Mucosa of stomach (tissue), 1 donor: ENCODE measurements around the gene IL1RAPL1.

Experiments
- H3K27me3 ChIP-seq: one replicate; pipeline ENCODE4 v1.7.0; 2013; ENCODE audit warnings: mild to moderate bottlenecking, low read length; ENCODE audit not compliant: control insufficient read depth, insufficient read depth
- H3K36me3 ChIP-seq: one replicate; pipeline ENCODE4 v1.7.0; 2013; ENCODE audit warnings: low read length; ENCODE audit not compliant: control insufficient read depth, insufficient read depth
- H3K4me1 ChIP-seq: one replicate; pipeline ENCODE4 v1.7.0; 2013; ENCODE audit warnings: mild to moderate bottlenecking, low read length; ENCODE audit not compliant: control insufficient read depth, insufficient read depth
- H3K4me3 ChIP-seq: one replicate; pipeline ENCODE4 v1.7.0; 2013; ENCODE audit warnings: low read length
- H3K9ac ChIP-seq: one replicate; pipeline ENCODE4 v1.7.0; 2013; ENCODE audit warnings: mild to moderate bottlenecking, low read length, moderate library complexity
- H3K9me3 ChIP-seq: one replicate; pipeline ENCODE4 v1.7.0; 2013; ENCODE audit warnings: mild to moderate bottlenecking, low read length, moderate library complexity; ENCODE audit not compliant: control insufficient read depth
- donor health status: Pancreatic carcinoma.

Gene IL1RAPL1

DNA sequence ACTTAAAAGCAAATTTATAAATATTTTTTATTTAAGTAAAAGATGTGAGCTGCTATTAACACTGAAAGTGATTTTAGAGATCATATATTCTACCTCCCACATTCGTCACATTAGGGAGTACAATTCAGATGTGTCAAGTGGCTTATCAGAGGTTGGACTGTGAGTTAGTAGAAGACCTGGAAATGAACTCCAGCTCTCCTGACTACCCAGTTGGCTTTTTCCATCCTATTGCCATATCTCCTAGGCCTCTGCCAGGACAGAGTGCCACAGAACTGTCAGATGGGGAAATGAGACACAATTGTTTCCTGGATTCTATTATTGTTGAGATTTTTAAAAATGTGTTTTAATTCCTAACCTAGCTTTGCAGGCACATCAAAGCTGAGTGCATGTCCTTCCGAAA is 994.0 kb downstream of the IL1RAPL1 start:
- Histone ChIP-seq H3K9ac (no peak overlapping the region), H3K4me3 (no peak overlapping the region), H3K9me3 (no peaks in the 10 kb centered on the region), H3K27me3 (no peaks in the 10 kb centered on the region), H3K36me3 (no peaks in the 10 kb centered on the region), H3K4me1 (no peaks in the 10 kb centered on the region)

DNA sequence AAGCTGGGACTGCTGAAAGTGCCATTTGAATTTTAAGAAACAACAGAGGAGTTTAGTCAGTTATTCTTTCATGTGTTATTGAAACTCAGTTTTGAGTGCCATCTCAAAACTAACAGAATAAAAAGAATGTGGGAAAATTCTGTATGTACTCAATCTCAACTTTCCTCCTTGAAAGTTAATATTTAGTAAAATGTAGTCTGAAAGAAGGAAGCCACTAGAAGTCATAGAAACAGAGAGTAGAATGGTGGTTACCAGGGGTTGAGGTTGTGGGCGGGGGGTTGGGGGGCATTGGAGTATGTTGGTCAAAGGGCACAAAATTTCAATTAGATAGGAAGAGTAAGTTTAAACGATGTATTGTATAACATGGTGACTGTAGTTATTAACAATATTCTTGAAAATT is 999.9 kb downstream of the IL1RAPL1 start:
- H3K9me3 ChIP-seq = no peaks in the 10 kb centered on the region
- no peaks in the 10 kb centered on the region for H3K36me3 ChIP-seq
- no peaks in the 10 kb centered on the region for H3K4me1 ChIP-seq
- H3K27me3 ChIP-seq = no peaks in the 10 kb centered on the region
- H3K4me3 ChIP-seq = no peak overlapping the region
- no peak overlapping the region for H3K9ac ChIP-seq

DNA sequence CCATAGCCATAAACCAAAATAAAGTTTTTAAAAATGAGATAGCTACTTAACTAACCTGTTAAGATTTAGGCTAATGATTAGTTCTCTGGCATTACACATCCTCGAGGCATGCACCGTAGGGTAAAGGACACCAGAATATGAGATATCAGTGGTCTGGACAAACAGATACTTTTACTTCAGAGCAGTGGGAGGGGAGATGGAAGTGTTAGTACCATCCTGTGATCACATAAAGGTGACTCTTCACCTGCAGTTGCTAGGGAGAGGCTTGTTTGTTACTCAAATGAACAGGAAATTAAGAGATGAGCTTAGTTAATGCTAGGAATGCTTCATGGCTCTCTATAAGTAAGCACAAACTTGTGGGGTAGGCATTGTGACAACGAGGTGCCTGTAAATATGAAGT is 1003.7 kb downstream of the IL1RAPL1 start:
- H3K9me3 ChIP-seq = no peaks in the 10 kb centered on the region
- H3K4me1 ChIP-seq = no peaks in the 10 kb centered on the region
- no peak overlapping the region for H3K9ac ChIP-seq
- no peak overlapping the region for H3K4me3 ChIP-seq
- no peaks in the 10 kb centered on the region for H3K36me3 ChIP-seq
- no peaks in the 10 kb centered on the region for H3K27me3 ChIP-seq

DNA sequence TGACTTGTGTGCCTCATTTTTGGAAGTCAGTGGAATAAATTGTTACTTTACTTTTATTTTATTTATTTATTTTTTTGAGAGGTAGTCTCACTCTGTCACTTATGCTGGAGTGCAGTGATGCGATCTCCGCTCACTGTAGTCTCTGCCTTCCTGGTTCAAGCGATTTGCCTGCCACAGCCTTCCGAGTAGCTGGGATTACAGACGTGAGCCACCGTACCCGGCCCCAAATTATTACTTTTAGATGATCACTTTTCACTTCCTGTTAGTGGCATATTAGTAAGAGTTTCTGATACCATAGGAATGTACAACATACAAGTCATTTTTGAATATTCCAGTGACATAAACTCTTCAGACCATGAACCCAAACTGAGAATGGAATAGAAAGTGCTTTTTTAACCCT is 1017.1 kb downstream of the IL1RAPL1 start:
- Histone ChIP-seq H3K36me3 (no peaks in the 10 kb centered on the region), H3K9me3 (no peaks in the 10 kb centered on the region), H3K4me3 (no peak overlapping the region), H3K4me1 (no peaks in the 10 kb centered on the region), H3K9ac (no peak overlapping the region), H3K27me3 (no peaks in the 10 kb centered on the region)

DNA sequence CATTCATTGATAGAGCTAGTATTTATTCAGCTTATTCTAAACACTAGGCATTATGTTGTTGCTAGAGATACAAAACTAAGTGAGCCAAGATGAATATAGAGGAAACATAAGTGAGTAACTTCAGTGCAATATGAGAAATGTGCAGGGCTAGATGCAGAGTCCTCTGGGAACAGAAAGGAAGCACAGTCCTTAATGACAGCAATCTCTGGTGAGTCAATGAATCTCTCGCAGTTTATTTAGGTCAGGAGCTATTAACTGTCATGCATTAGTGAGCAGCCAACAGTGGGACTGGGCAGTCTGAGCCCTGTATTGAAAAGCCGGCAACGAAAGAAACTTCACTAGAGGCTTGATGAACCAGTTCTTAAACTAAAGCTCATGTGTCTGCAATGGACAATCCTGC is 1030.0 kb downstream of the IL1RAPL1 start:
- no peak overlapping the region for H3K4me3 ChIP-seq
- H3K9me3 ChIP-seq = no peaks in the 10 kb centered on the region
- no peaks in the 10 kb centered on the region for H3K4me1 ChIP-seq
- no peak overlapping the region for H3K9ac ChIP-seq
- H3K36me3 ChIP-seq = no peaks in the 10 kb centered on the region
- H3K27me3 ChIP-seq = no peaks in the 10 kb centered on the region

DNA sequence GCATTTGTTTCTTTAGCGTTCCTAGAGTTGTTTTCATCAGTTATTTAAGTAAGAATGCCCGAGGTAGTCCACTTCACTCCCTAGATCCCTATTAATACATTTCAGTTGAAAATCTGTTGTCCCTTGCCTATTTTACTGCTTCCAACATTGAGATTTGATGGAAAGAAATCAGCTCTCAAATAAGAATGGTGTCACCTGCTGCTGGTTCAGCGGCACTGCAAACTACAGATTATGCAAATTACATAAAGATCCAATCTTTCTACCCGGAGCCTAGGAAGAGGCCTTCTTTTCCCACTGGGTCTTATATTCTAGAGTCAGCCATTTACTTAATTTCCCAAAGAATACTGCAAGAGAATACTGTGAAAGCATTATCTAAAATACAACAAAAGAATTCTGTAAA is 1030.5 kb downstream of the IL1RAPL1 start:
- no peaks in the 10 kb centered on the region for H3K36me3 ChIP-seq
- no peaks in the 10 kb centered on the region for H3K4me1 ChIP-seq
- no peaks in the 10 kb centered on the region for H3K27me3 ChIP-seq
- no peak overlapping the region for H3K4me3 ChIP-seq
- H3K9me3 ChIP-seq = no peaks in the 10 kb centered on the region
- H3K9ac ChIP-seq = no peak overlapping the region

DNA sequence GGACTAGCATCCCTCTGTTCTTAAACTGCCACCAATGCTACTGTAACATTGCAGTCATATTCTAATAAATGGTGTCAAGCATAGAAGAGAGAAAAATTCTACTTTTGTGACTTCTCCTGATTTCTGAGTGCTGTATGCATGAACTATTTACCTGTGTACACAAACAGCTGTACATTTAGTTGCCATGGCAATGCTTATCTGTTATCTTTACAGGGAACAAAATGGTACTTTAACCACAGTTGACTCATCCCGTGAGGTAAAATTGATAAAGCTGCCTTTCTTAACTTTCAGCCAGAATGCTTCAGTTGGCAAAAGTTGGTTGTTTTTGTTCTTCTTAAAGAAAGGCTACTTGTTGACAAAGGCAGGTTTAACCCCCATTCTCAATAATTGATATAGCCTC is 1040.6 kb downstream of the IL1RAPL1 start:
- Histone ChIP-seq H3K36me3 (no peaks in the 10 kb centered on the region), H3K4me3 (no peak overlapping the region), H3K9ac (no peak overlapping the region), H3K27me3 (no peaks in the 10 kb centered on the region), H3K4me1 (no peaks in the 10 kb centered on the region), H3K9me3 (no peaks in the 10 kb centered on the region)

DNA sequence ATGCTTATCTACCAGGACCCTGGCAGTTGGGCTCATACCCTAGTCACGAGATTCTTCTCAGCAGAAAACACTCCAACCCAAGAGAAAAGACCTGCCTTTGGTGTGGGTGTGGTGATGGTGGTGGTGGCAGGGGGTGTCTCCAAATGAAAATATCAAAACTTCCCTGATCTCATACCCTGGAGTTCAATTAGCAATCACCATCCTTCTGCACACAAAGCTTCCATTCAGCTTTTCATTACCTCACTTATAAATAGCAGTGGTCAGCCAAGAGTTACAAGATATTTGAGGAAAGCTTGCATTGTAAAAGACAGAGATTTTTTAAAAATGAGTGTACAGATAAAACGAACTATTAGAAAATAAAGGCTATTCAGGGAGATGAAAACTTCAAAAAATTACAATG is 1047.3 kb downstream of the IL1RAPL1 start:
- H3K27me3 ChIP-seq = no peaks in the 10 kb centered on the region
- no peak overlapping the region for H3K4me3 ChIP-seq
- H3K9me3 ChIP-seq = no peaks in the 10 kb centered on the region
- no peaks in the 10 kb centered on the region for H3K4me1 ChIP-seq
- H3K36me3 ChIP-seq = no peaks in the 10 kb centered on the region
- H3K9ac ChIP-seq = no peak overlapping the region

DNA sequence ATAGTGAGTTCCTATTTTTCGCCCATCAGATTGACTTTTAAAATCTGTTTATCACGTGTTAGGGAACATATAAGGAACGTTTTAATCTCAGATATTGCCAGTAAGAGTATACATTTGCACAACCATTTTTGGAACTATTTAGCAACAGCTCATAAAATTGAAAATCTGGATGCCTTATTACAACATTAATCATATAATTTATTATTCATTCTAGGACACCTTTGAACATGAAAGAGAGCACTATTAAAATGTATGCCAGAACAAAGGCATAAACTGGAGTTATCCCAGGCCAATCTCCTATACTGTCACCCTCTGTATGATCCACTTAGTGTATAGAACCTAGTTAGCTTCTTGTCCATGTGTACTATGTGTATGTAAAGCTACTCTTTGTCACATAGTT is 1049.1 kb downstream of the IL1RAPL1 start:
- no peaks in the 10 kb centered on the region for H3K4me1 ChIP-seq
- no peaks in the 10 kb centered on the region for H3K27me3 ChIP-seq
- no peaks in the 10 kb centered on the region for H3K9me3 ChIP-seq
- H3K36me3 ChIP-seq = no peaks in the 10 kb centered on the region
- H3K4me3 ChIP-seq = no peak overlapping the region
- H3K9ac ChIP-seq = no peak overlapping the region

DNA sequence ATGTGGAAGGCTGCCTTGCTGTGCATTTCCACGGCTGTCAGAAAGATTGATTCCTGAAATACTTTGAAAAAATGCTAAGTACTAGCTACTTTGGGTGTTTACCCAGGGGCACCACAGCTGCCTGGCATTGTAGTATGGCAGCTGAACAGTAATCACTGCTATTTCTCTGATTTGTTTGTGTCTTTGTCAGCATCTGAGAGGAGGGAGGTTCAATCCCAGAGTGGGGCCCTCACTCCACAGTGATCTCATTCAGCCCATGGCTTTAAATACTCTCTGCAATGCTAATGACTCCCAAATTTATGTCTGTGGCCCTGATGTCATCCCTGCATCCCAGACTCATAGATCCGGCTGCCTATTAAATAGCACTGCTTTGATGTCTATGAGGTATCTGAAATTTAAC is 1052.9 kb downstream of the IL1RAPL1 start:
- Histone ChIP-seq H3K4me1 (no peaks in the 10 kb centered on the region), H3K9ac (no peak overlapping the region), H3K27me3 (no peaks in the 10 kb centered on the region), H3K9me3 (no peaks in the 10 kb centered on the region), H3K4me3 (no peak overlapping the region), H3K36me3 (no peaks in the 10 kb centered on the region)

DNA sequence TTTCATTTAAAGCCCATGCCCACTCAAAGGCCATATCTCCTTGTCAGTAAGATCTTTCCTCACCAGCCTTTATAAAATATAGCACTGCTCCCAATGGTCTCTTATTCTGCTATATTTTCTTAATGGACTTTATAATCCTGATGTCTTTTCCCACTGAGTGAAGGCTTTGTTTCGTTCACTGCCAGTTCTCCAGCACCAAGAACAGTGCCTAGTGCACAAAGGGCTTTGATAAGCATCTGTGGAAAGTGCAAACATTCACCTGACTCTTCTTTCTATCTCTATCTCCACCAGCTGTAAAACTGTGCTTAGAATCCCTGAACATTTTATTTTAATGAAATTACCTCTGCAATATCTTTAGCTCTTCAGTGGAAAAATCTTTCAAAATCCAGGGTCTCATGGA is 1054.2 kb downstream of the IL1RAPL1 start:
- Histone ChIP-seq H3K4me3 (no peak overlapping the region), H3K9me3 (no peaks in the 10 kb centered on the region), H3K4me1 (no peaks in the 10 kb centered on the region), H3K27me3 (no peaks in the 10 kb centered on the region), H3K36me3 (no peaks in the 10 kb centered on the region), H3K9ac (no peak overlapping the region)

DNA sequence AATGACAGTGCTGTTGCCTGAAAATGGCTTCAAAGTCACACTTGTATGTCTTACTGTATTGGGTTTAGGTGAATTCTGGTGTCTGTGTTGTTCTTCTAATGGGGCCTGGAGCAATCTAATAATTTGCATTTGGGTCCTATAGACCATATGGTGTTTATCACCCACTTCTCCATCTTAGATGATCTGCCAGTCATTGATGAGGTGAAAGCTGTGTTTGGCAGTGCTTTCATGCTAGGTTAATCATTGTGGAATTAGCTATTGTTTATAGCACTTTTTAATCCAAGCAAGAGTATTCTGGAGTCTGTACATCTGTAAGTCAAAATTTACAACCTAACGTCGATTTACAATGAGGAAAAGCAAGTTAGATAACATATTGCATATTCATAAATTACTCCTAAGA is 1055.9 kb downstream of the IL1RAPL1 start:
- Histone ChIP-seq H3K36me3 (no peaks in the 10 kb centered on the region), H3K27me3 (no peaks in the 10 kb centered on the region), H3K4me1 (no peaks in the 10 kb centered on the region), H3K9me3 (no peaks in the 10 kb centered on the region), H3K4me3 (no peak overlapping the region), H3K9ac (no peak overlapping the region)

DNA sequence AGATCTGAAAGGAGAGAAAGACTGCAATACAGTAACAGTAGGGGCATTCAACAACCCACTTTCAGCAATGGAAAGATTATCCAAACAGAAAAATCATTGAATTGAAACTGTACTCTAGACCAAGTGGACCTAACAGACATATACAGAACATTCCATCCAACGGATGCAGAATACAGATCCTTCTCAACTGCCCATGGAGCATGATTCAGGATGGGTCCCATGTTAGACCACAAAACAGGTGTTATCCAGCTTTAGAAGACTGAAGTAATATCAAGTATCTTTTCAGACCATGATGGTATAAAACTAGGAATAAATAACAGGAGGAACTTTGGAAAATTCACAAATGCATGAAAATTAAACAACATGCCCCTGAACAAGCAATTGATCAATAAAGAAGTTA is 1060.9 kb downstream of the IL1RAPL1 start:
- Histone ChIP-seq H3K27me3 (no peaks in the 10 kb centered on the region), H3K4me3 (no peak overlapping the region), H3K9me3 (no peaks in the 10 kb centered on the region), H3K4me1 (no peaks in the 10 kb centered on the region), H3K9ac (no peak overlapping the region), H3K36me3 (no peaks in the 10 kb centered on the region)
